Brain microvascular endothelial cell (primary cell): ENCODE results near the gene SASH1.
A peak's percentile ranks its signal among the peaks of the same experiment; 100 is the strongest.

Experiments
- DNase-seq: peaks from one replicate; pipeline ENCODE4 v3.0.0-alpha.2; 2020
- H3K27ac ChIP-seq: fragments of 250-450 bp; sonication (Bioruptor Pico); 2 replicates; pipeline ENCODE4 v1.5.1; 2020; ENCODE audit warnings: mild to moderate bottlenecking, moderate library complexity
- H3K27me3 ChIP-seq: fragments of 250-450 bp; sonication (Bioruptor Pico); replicated peaks from 2 replicates; pipeline ENCODE4 v1.5.1; 2020; ENCODE audit warnings: mild to moderate bottlenecking
- H3K36me3 ChIP-seq: fragments of 250-450 bp; sonication (Bioruptor Pico); replicated peaks from 2 replicates; pipeline ENCODE4 v1.5.1; 2020; ENCODE audit warnings: mild to moderate bottlenecking
- H3K4me3 ChIP-seq: 2 replicates; pipeline ENCODE4 v1.5.1; 2011; ENCODE audit warnings: low read depth, mild to moderate bottlenecking, control low read depth, low read length, moderate library complexity
- CTCF ChIP-seq: IDR thresholded peaks from 2 replicates; pipeline ENCODE4 v1.5.1; 2011; ENCODE audit warnings: low read depth, mild to moderate bottlenecking, moderate library complexity, low read length, control low read depth, inconsistent platforms; ENCODE audit errors: missing control alignments
- in situ Hi-C: cut with HindIII; loops from 2 replicates; pipeline ENCODE4 v1.10.0; 2017; ENCODE audit warnings: low sequenced_read_pairs, low pct_ligation_motif_present

Gene SASH1

GRCh38 chr6:148534871-148535270 is 192.2 kb downstream of the SASH1 start:
- in situ Hi-C loops = loop anchor here (25.0 kb wide), 1 partner anchor 273 kb away; no protein-coding TSS in a partner anchor
- no peak overlapping the region for H3K4me3 ChIP-seq
- no peak for TF ChIP-seq CTCF
- peaks cover 55% of the 10 kb centered on the region for H3K36me3 ChIP-seq
- H3K27me3 ChIP-seq = no peaks in the 10 kb centered on the region
- no peak for DNase-seq
- no peak overlapping the region for H3K27ac ChIP-seq

- in situ Hi-C loops = loop anchor here (25.0 kb wide), 1 partner anchor 273 kb away; no protein-coding TSS in a partner anchor
- H3K27ac ChIP-seq = peak overlapping the region; percentile 63
- DNase-seq = no peak
- H3K27me3 ChIP-seq = no peaks in the 10 kb centered on the region
- no peak for TF ChIP-seq CTCF
- peaks cover 60% of the 10 kb centered on the region for H3K36me3 ChIP-seq
- no peak overlapping the region for H3K4me3 ChIP-seq
Observed at GRCh38 chr6:148535381-148535780, 192.7 kb downstream of the SASH1 start.

GRCh38 chr6:148535976-148536375 is 193.3 kb downstream of the SASH1 start:
- H3K36me3 ChIP-seq = peaks cover 66% of the 10 kb centered on the region
- in situ Hi-C loops = loop anchor here (25.0 kb wide), 1 partner anchor 274 kb away; no protein-coding TSS in a partner anchor

GRCh38 chr6:148538261-148539190 is 195.9 kb downstream of the SASH1 start:
- H3K27me3 ChIP-seq = no peaks in the 10 kb centered on the region
- DNase-seq = no peak
- in situ Hi-C loops = loop anchor here (25.0 kb wide), 1 partner anchor 276 kb away; no protein-coding TSS in a partner anchor
- peak overlapping the region; percentile 81 for H3K27ac ChIP-seq
- no peak overlapping the region for H3K4me3 ChIP-seq
- no peak for TF ChIP-seq CTCF
- peaks cover 69% of the 10 kb centered on the region for H3K36me3 ChIP-seq

More at GRCh38 chr6:148535976-148536375, 193.3 kb downstream of the SASH1 start:
- peak; percentile 77 for DNase-seq
- no peaks in the 10 kb centered on the region for H3K27me3 ChIP-seq
- no peak for TF ChIP-seq CTCF
- H3K27ac ChIP-seq = peak overlapping the region; percentile 63
- H3K4me3 ChIP-seq = no peak overlapping the region

- Histone ChIP-seq H3K27me3 (no peaks in the 10 kb centered on the region), H3K36me3 (peaks cover 70% of the 10 kb centered on the region), H3K27ac (no peak overlapping the region), H3K4me3 (no peak overlapping the region)
- no peak for DNase-seq
- in situ Hi-C loops = loop anchor here (25.0 kb wide), 1 partner anchor 281 kb away; no protein-coding TSS in a partner anchor
- TF ChIP-seq CTCF = no peak
Observed at GRCh38 chr6:148543540-148543939, 200.9 kb downstream of the SASH1 start.
